A549 (cell line): ENCODE data around the gene FAR1. TPM values are rescaled to one million over a fixed set of nuclear protein-coding genes. Genes with fewer than 3 reads are reported as not detected.
"Not testable (repeated sequence)": the region's sequence is repeated elsewhere in the genome, so short reads cannot be mapped to it uniquely, and the experiment has no call there.

Experiments
- ATAC-seq, 2 experiments: fragments of 200-7000 bp in 1 of 2; fragments of >200 bp in 1 of 2; cut with Nextera tagmentation in 1 of 2; cut with Tn5 transposase in 1 of 2; 3 replicates each; pipeline versions ENCODE4 v1.8.0 to v1.9.1; 2018 to 2020; ENCODE audit warnings: mild to moderate bottlenecking in 1 of 2, moderate library complexity in 1 of 2
- CTCF ChIA-PET: fragments of 300-600 bp; sonication (Branson Sonifier 250); formaldehyde crosslinking; extraction: SDS; loops from one replicate; lab custom pipeline; 2021; ENCODE audit warnings: antibody characterized with exemption, inconsistent platforms; lab: Yijun Ruan, JAX
- POLR2A ChIA-PET: fragments of 350-600 bp; formaldehyde crosslinking; extraction: SDS; loops from one replicate; lab custom pipeline; 2021; ENCODE audit warnings: antibody characterized with exemption, inconsistent platforms; lab: Yijun Ruan, JAX
- DNase-seq, 2 experiments: peaks; one replicate each; pipeline versions ENCODE4 v3.0.0 to v3.0.0-alpha.2; 2011 to 2016; ENCODE audit warnings: low read depth in 1 of 2, low spot score in 1 of 2
- FAIRE-seq: peaks from 2 replicates; lab custom pipeline; 2011; peaks lifted over from hg19 to GRCh38; lab: Jason Lieb, UNC
- H3K27ac ChIP-seq, 2 experiments: fragments of >200 bp; sonication (Bioruptor Twin); formaldehyde crosslinking; 3 replicates each; pipeline ENCODE4 v1.5.1; 2016 to 2017
- H3K4me1 ChIP-seq: fragments of >200 bp; sonication (Bioruptor Twin); formaldehyde crosslinking; 3 replicates; pipeline ENCODE4 v1.6.1; 2016
- H3K4me2 ChIP-seq: fragments of >200 bp; sonication (Bioruptor Twin); formaldehyde crosslinking; 3 replicates; pipeline ENCODE4 v1.6.1; 2016
- H3K4me3 ChIP-seq: fragments of >200 bp; sonication (Bioruptor Twin); formaldehyde crosslinking; 3 replicates; pipeline ENCODE4 v1.5.1; 2016
- H3K9me3 ChIP-seq: fragments of >200 bp; sonication (Bioruptor Twin); formaldehyde crosslinking; 3 replicates; pipeline ENCODE4 v1.6.1; 2016
- CBX2 ChIP-seq: fragments of 200-600 bp; sonication (generic); IDR thresholded peaks from 2 replicates; pipeline ENCODE4 v1.6.1; 2016; ENCODE audit warnings: low read depth, mild to moderate bottlenecking, borderline replicate concordance
- CBX8 ChIP-seq: fragments of 200-600 bp; sonication (generic); IDR thresholded peaks from 2 replicates; pipeline ENCODE4 v1.6.1; 2016
- EHF ChIP-seq: fragments of 250-450 bp; sonication (Bioruptor Pico); IDR thresholded peaks from 2 replicates; pipeline ENCODE4 v1.5.0; 2020; ENCODE audit warnings: mild to moderate bottlenecking
- FOSL2 ChIP-seq, 2 experiments: fragments of 450-650 bp in 1 of 2; fragments of >200 bp in 1 of 2; sonication (Bioruptor Twin) in 1 of 2; formaldehyde crosslinking; IDR thresholded peaks; 2 replicates each; pipeline versions ENCODE4 v1.5.0 to v1.6.1; 2016 to 2020; ENCODE audit warnings: mild to moderate bottlenecking in 1 of 2, moderate library complexity in 1 of 2
- FOXS1 ChIP-seq: fragments of 250-450 bp; sonication (Bioruptor Pico); IDR thresholded peaks from 2 replicates; pipeline ENCODE4 v1.5.0; 2020; ENCODE audit warnings: mild to moderate bottlenecking, moderate library complexity
- HDAC2 ChIP-seq: fragments of 200-600 bp; sonication (generic); IDR thresholded peaks from 2 replicates; pipeline ENCODE4 v1.6.1; 2016
- HES2 ChIP-seq: fragments of >200 bp; sonication (Bioruptor Twin); formaldehyde crosslinking; IDR thresholded peaks from 2 replicates; pipeline ENCODE4 v1.6.1; 2016
- HMGXB4 ChIP-seq: fragments of 250-450 bp; sonication (Bioruptor Pico); IDR thresholded peaks from 2 replicates; pipeline ENCODE4 v1.5.0; 2021; ENCODE audit warnings: mild to moderate bottlenecking, moderate library complexity, borderline replicate concordance
- HOXB5 ChIP-seq: fragments of 250-450 bp; sonication (Bioruptor Pico); IDR thresholded peaks from 2 replicates; pipeline ENCODE4 v1.5.0; 2020; ENCODE audit warnings: mild to moderate bottlenecking, moderate library complexity
- JUNB ChIP-seq: fragments of >200 bp; sonication (Bioruptor Twin); formaldehyde crosslinking; IDR thresholded peaks from 2 replicates; pipeline ENCODE4 v1.6.1; 2016
- KDM5A ChIP-seq: fragments of 200-600 bp; sonication (generic); IDR thresholded peaks from 2 replicates; pipeline ENCODE4 v1.6.1; 2016; ENCODE audit warnings: antibody characterized with exemption, mild to moderate bottlenecking
- MAFK ChIP-seq: fragments of 450-650 bp; IDR thresholded peaks from 2 replicates; pipeline ENCODE4 v1.6.1; 2014; ENCODE audit not compliant: partially characterized antibody
- MYC ChIP-seq: IDR thresholded peaks from 2 replicates; pipeline ENCODE4 v1.6.1; 2012; ENCODE audit warnings: mild to moderate bottlenecking, inconsistent platforms, low read length, improper control_type of control experiment, borderline replicate concordance
- NR3C1 ChIP-seq: fragments of >200 bp; sonication (Bioruptor Twin); formaldehyde crosslinking; IDR thresholded peaks from 3 replicates; pipeline ENCODE4 v1.6.1; 2017
- PHF8 ChIP-seq: fragments of 200-600 bp; sonication (generic); IDR thresholded peaks from 2 replicates; pipeline ENCODE4 v1.6.1; 2016; ENCODE audit warnings: low read depth, mild to moderate bottlenecking, antibody characterized with exemption, moderate library complexity, borderline replicate concordance
- RAD21 ChIP-seq, 2 experiments: fragments of >200 bp in 1 of 2; sonication (Bioruptor Twin) in 1 of 2; formaldehyde crosslinking in 1 of 2; IDR thresholded peaks in 1 of 2; conservative IDR thresholded peaks in 1 of 2; 2 replicates in 1 of 2; 3 replicates in 1 of 2; pipeline ENCODE4 v1.6.1; 2012 to 2018; ENCODE audit warnings: inconsistent platforms in 1 of 2
- RARB ChIP-seq: fragments of 250-450 bp; sonication (Bioruptor Pico); IDR thresholded peaks from 2 replicates; pipeline ENCODE4 v1.8.0; 2021; ENCODE audit warnings: mild to moderate bottlenecking, moderate library complexity
- RCOR1 ChIP-seq: fragments of 150-350 bp; IDR thresholded peaks from 2 replicates; pipeline ENCODE4 v1.6.1; 2014; ENCODE audit warnings: antibody characterized with exemption, low read length, low read depth
- REST ChIP-seq: fragments of 200-600 bp; sonication (generic); IDR thresholded peaks from 2 replicates; pipeline ENCODE4 v1.6.1; 2016; ENCODE audit warnings: antibody characterized with exemption, mild to moderate bottlenecking, moderate library complexity
- RNF2 ChIP-seq: fragments of 200-600 bp; sonication (generic); IDR thresholded peaks from 2 replicates; pipeline ENCODE4 v1.6.1; 2016; ENCODE audit warnings: low read depth, mild to moderate bottlenecking, antibody characterized with exemption, moderate library complexity, borderline replicate concordance
- SREBF2 ChIP-seq: fragments of 450-650 bp; IDR thresholded peaks from 2 replicates; pipeline ENCODE4 v1.6.1; 2014; ENCODE audit warnings: mild to moderate bottlenecking, moderate library complexity
- TFCP2L1 ChIP-seq: fragments of 250-450 bp; sonication (Bioruptor Pico); IDR thresholded peaks from 2 replicates; pipeline ENCODE4 v1.5.0; 2021; ENCODE audit warnings: mild to moderate bottlenecking
- TP53 ChIP-seq: fragments of 250-450 bp; sonication (Bioruptor Pico); IDR thresholded peaks from 2 replicates; pipeline ENCODE4 v1.5.0; 2021; ENCODE audit warnings: mild to moderate bottlenecking, moderate library complexity
- USF2 ChIP-seq: fragments of 450-650 bp; IDR thresholded peaks from 2 replicates; pipeline ENCODE4 v1.6.1; 2014; ENCODE audit warnings: antibody characterized with exemption
- ZNF302 ChIP-seq: fragments of 250-450 bp; sonication (Bioruptor Pico); IDR thresholded peaks from 2 replicates; pipeline ENCODE4 v1.9.0; 2021; ENCODE audit warnings: inconsistent platforms, mild to moderate bottlenecking, moderate library complexity
- WGBS: methylation state at CpG from one replicate; pipeline ENCODE4 v1.1.6; 2017; ENCODE audit errors: missing lambda C conversion rate; 5-methylcytosine and 5-hydroxymethylcytosine counted together
- polyA plus RNA-seq, 4 experiments: library from polyadenylated mRNA; depleted of rRNA in 3 of 4; stranded (reverse); fragments of >200 nt; fragmentation: RNase III in 1 of 4; extraction: RNeasy Plus Mini Kit Qiagen cat#74134 plus additional on column Dnase treatment in 1 of 4; gene quantifications; 2 replicates in 3 of 4; 3 replicates in 1 of 4; pipeline ENCODE4 v1.2.3, GENCODE V29; 2011 to 2017
- TF ChIP-seq, protein P1 (sequence below): fragments of >200 bp; sonication (Bioruptor Twin); formaldehyde crosslinking; IDR thresholded peaks from 3 replicates; pipeline ENCODE4 v1.5.1; 2016

Gene FAR1
- polyA plus RNA-seq, 2 of the 4 experiments (the other 2 are of a cell fraction): 41.8 to 119 TPM

GRCh38 chr11:13745165-13745564 is 76.7 kb downstream of the FAR1 start:
- H3K4me2 ChIP-seq: no peak overlapping the region
- no peaks in the 10 kb centered on the region for H3K9me3 ChIP-seq
- FAIRE-seq (no peak), ATAC-seq (no peak), DNase-seq (no peak)
- POLR2A ChIA-PET: no interaction called here
- TF ChIP-seq EHF: no peak
- no peak for TF ChIP-seq RCOR1
- no peak for TF ChIP-seq HES2
- TF ChIP-seq ZNF302 (CRISPR knock-in tag): no peak
- TF ChIP-seq MYC: no peak
- TF ChIP-seq REST: no peak
- TF ChIP-seq NR3C1: no peak
- no peak for TF ChIP-seq SREBF2
- no peak for TF ChIP-seq RARB (CRISPR knock-in tag)
- no peak for TF ChIP-seq FOSL2 (IDR thresholded peaks at IDR 0.05)
- TF ChIP-seq FOSL2 (CRISPR knock-in tag; IDR thresholded peaks at IDR 0.05): no peak
- no peak for TF ChIP-seq USF2
- TF ChIP-seq RNF2: no peak
- TF ChIP-seq HDAC2: no peak
- no peaks in the 10 kb centered on the region for H3K4me1 ChIP-seq
- no peak overlapping the region for H3K27ac ChIP-seq
- 15% methylated on average over 2 of the region's 2 CpGs for WGBS
- CTCF ChIA-PET: no interaction called here
- H3K4me3 ChIP-seq: no peak overlapping the region

DNA sequence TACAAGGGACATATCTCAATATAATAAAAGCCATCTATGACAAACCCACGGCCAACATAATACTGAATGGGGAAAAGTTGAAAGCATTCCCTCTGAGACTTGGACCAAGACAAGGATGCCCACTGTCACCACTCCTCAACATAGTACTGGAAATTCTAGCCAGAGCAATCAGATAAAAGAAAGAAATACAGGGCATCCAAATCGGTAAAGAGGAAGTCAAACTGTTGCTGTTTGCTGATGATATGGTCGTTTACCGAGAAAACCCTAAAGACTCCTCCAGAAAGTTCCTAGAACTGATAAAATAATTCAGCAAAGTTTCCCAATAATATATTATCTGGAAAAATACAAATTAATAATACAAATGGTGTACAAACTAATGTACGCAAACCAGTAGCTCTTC is 84.8 kb downstream of the FAR1 start:
- ATAC-seq, H3K4me3 ChIP-seq, CTCF ChIA-PET, POLR2A ChIA-PET, DNase-seq, FAIRE-seq, H3K4me1 ChIP-seq, H3K4me2 ChIP-seq, H3K9me3 ChIP-seq, H3K27ac ChIP-seq: not testable (repeated sequence)
- 31% methylated on average over 5 of the region's 5 CpGs for WGBS

GRCh38 chr11:13759050-13759449 is 90.6 kb downstream of the FAR1 start:
- ChIA-PET CTCF (interaction anchor here (1.2 to 5.6 kb wide), 2 partner anchors 12 to 13 kb away, joined by 3 to 24 read pairs; no protein-coding TSS in a partner anchor), POLR2A (no interaction called here)
- Histone ChIP-seq H3K4me3 (no peak overlapping the region), H3K4me1 (no peaks in the 10 kb centered on the region), H3K27ac (no peak overlapping the region), H3K4me2 (no peak overlapping the region), H3K9me3 (no peaks in the 10 kb centered on the region)
- 60% methylated on average over 9 of the region's 9 CpGs for WGBS
- ATAC-seq: no peak; a peak in 1 of 6 replicates
- no peak for TF ChIP-seq RAD21 (conservative IDR thresholded peaks at IDR 0.05 in 1 of 2, IDR thresholded peaks at IDR 0.05 in 1 of 2)
- TF ChIP-seq CBX2: no peak
- no peak for TF ChIP-seq JUNB
- no peak for TF ChIP-seq RCOR1
- no peak for TF ChIP-seq TFCP2L1
- no peak for TF ChIP-seq HOXB5 (CRISPR knock-in tag)
- no peak for TF ChIP-seq CBX8
- TF ChIP-seq HMGXB4 (CRISPR knock-in tag): no peak
- TF ChIP-seq, protein P1, sequence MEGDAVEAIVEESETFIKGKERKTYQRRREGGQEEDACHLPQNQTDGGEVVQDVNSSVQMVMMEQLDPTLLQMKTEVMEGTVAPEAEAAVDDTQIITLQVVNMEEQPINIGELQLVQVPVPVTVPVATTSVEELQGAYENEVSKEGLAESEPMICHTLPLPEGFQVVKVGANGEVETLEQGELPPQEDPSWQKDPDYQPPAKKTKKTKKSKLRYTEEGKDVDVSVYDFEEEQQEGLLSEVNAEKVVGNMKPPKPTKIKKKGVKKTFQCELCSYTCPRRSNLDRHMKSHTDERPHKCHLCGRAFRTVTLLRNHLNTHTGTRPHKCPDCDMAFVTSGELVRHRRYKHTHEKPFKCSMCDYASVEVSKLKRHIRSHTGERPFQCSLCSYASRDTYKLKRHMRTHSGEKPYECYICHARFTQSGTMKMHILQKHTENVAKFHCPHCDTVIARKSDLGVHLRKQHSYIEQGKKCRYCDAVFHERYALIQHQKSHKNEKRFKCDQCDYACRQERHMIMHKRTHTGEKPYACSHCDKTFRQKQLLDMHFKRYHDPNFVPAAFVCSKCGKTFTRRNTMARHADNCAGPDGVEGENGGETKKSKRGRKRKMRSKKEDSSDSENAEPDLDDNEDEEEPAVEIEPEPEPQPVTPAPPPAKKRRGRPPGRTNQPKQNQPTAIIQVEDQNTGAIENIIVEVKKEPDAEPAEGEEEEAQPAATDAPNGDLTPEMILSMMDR: no peak
- no peak for TF ChIP-seq KDM5A
- no peak for TF ChIP-seq USF2
- TF ChIP-seq FOXS1 (CRISPR knock-in tag): no peak
- no peak for TF ChIP-seq MAFK
- TF ChIP-seq PHF8: no peak
- TF ChIP-seq TP53 (CRISPR knock-in tag): no peak
- FAIRE-seq: no peak
- no peak for DNase-seq
